Breast epithelium (tissue), 3 donors: ENCODE results near the gene PSMC4.

Source experiments
- POLR2A ChIP-seq: fragments of 450-650 bp; IDR thresholded peaks from one replicate; pipeline ENCODE4 v1.6.1; 2016; ENCODE audit warnings: antibody characterized with exemption, mild to moderate bottlenecking, moderate library complexity
- TF ChIP-seq, protein P1 (sequence below), 3 donors: fragments of 450-650 bp; IDR thresholded peaks; one replicate each; pipeline ENCODE4 v1.5.1; 2016 to 2017; ENCODE audit warnings: antibody characterized with exemption in 3 of 3, mild to moderate bottlenecking in 3 of 3, moderate library complexity in 3 of 3

GRCh38 chr19:39970425-39970674, 615 bp upstream of the PSMC4 start:
- TF ChIP-seq, protein P1, sequence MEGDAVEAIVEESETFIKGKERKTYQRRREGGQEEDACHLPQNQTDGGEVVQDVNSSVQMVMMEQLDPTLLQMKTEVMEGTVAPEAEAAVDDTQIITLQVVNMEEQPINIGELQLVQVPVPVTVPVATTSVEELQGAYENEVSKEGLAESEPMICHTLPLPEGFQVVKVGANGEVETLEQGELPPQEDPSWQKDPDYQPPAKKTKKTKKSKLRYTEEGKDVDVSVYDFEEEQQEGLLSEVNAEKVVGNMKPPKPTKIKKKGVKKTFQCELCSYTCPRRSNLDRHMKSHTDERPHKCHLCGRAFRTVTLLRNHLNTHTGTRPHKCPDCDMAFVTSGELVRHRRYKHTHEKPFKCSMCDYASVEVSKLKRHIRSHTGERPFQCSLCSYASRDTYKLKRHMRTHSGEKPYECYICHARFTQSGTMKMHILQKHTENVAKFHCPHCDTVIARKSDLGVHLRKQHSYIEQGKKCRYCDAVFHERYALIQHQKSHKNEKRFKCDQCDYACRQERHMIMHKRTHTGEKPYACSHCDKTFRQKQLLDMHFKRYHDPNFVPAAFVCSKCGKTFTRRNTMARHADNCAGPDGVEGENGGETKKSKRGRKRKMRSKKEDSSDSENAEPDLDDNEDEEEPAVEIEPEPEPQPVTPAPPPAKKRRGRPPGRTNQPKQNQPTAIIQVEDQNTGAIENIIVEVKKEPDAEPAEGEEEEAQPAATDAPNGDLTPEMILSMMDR (IDR thresholded peaks at IDR 0.05), result no peak
- no peak for TF ChIP-seq POLR2A
